K562 (cell line): ENCODE data around the gene TBX1. TPM values are rescaled to one million over a fixed set of nuclear protein-coding genes. Genes with fewer than 3 reads are reported as not detected.

Source experiments
- ATAC-seq: fragments of 200-7000 bp; cut with Tn5 transposase; 3 replicates; pipeline ENCODE4 v1.9.1; 2020; ENCODE audit warnings: moderate library complexity
- BruUV-seq: library from RNA; stranded (reverse); fragments of 400-500 nt; replicated peaks from 2 replicates; lab custom pipeline; 2021; lab: Mats Ljungman, UMichigan
- CTCF ChIA-PET: fragments of 300-600 bp; formaldehyde crosslinking; extraction: SDS; loops from one replicate; lab custom pipeline; 2021; ENCODE audit warnings: low intra/inter-chr PET ratio; lab: Yijun Ruan, JAX
- POLR2A ChIA-PET: fragments of 300-600, 350-650 bp; sonication (Branson Sonifier 250); formaldehyde crosslinking; extraction: SDS; loops from one replicate; lab custom pipeline; 2021; ENCODE audit warnings: antibody characterized with exemption, inconsistent platforms; lab: Yijun Ruan, JAX
- DNase-seq, 4 experiments: peaks; one replicate each; pipeline versions ENCODE4 v3.0.0 to v3.0.0-alpha.2; 2011 to 2018; ENCODE audit warnings: low spot score in 3 of 4, mixed read lengths in 3 of 4; ENCODE audit errors: extremely low read depth in 1 of 4
- FAIRE-seq: peaks from 2 replicates; lab custom pipeline; 2011; peaks lifted over from hg19 to GRCh38; lab: Jason Lieb, UNC
- H2AFZ ChIP-seq: 2 replicates; pipeline ENCODE4 v1.6.0; 2011; ENCODE audit warnings: low read depth, low read length, control low read depth, inconsistent platforms
- H3K27ac ChIP-seq: fragments of 200-600 bp; 3 replicates; pipeline ENCODE4 v1.8.0; 2011; ENCODE audit warnings: low read depth, mild to moderate bottlenecking, control low read depth, inconsistent platforms, low read length, moderate library complexity, mixed read lengths; ENCODE audit errors: extremely low read depth
- H3K27me3 ChIP-seq, 2 experiments: fragments of 300-600 bp in 1 of 2; 2 replicates in 1 of 2; 3 replicates in 1 of 2; pipeline versions ENCODE4 v1.6.0 to v1.8.0; 2011; ENCODE audit warnings: inconsistent platforms in 2 of 2, low read length in 2 of 2, mild to moderate bottlenecking in 1 of 2, mixed read lengths in 1 of 2, moderate library complexity in 1 of 2; ENCODE audit not compliant: control insufficient read depth in 2 of 2, insufficient read depth in 2 of 2
- H3K36me3 ChIP-seq: fragments of 300-600 bp; 3 replicates; pipeline ENCODE4 v1.8.0; 2011; ENCODE audit warnings: mild to moderate bottlenecking, low read length, inconsistent platforms; ENCODE audit not compliant: control insufficient read depth, insufficient read depth
- H3K4me1 ChIP-seq, 2 experiments: fragments of 200-600 bp in 1 of 2; replicated peaks in 1 of 2; 2 replicates in 1 of 2; 3 replicates in 1 of 2; pipeline versions ENCODE4 v1.5.1 to v1.8.0; 2011; ENCODE audit warnings: inconsistent platforms in 2 of 2, low read length in 2 of 2, mild to moderate bottlenecking in 1 of 2, mixed read lengths in 1 of 2, moderate library complexity in 1 of 2; ENCODE audit not compliant: control insufficient read depth in 2 of 2, insufficient read depth in 2 of 2
- H3K4me2 ChIP-seq: 2 replicates; pipeline ENCODE4 v1.6.1; 2011; ENCODE audit warnings: low read length, control low read depth, inconsistent platforms, mixed read lengths; ENCODE audit not compliant: insufficient read depth
- H3K4me3 ChIP-seq: fragments of 200-600 bp; sonication (generic), shearing (Covaris generic); 2 replicates; pipeline ENCODE4 v1.5.1; 2016; ENCODE audit warnings: control low read depth, inconsistent platforms
- H3K79me2 ChIP-seq: fragments of 200-600 bp; 3 replicates; pipeline ENCODE4 v1.8.0; 2011; ENCODE audit warnings: low read length, inconsistent platforms; ENCODE audit not compliant: control insufficient read depth, insufficient read depth
- H3K9ac ChIP-seq, 2 experiments: 2 replicates each; pipeline versions ENCODE4 v1.6.0 to v1.6.1; 2011; ENCODE audit warnings: low read depth in 2 of 2, low read length in 2 of 2, control low read depth in 1 of 2, inconsistent platforms in 1 of 2, mild to moderate bottlenecking in 1 of 2, mixed read lengths in 1 of 2; ENCODE audit not compliant: insufficient read depth in 1 of 2
- H3K9me1 ChIP-seq: one replicate; pipeline ENCODE4 v1.6.0; 2011; ENCODE audit warnings: inconsistent platforms, mild to moderate bottlenecking, low read length, moderate library complexity; ENCODE audit not compliant: control insufficient read depth, insufficient read depth
- H3K9me3 ChIP-seq: replicated peaks from 2 replicates; pipeline ENCODE4 v1.5.1; 2011; ENCODE audit warnings: low read depth, low read length, inconsistent platforms; ENCODE audit not compliant: control insufficient read depth, insufficient read depth
- H4K20me1 ChIP-seq: replicated peaks from 2 replicates; pipeline ENCODE4 v1.6.1; 2011; ENCODE audit warnings: low read length, inconsistent platforms, mixed read lengths; ENCODE audit not compliant: control insufficient read depth, insufficient read depth
- ARNT ChIP-seq, 2 experiments: fragments of 450-650 bp; IDR thresholded peaks; 2 replicates each; pipeline ENCODE4 v1.6.1; 2016; ENCODE audit warnings: mild to moderate bottlenecking in 1 of 2
- CBFB ChIP-seq: sonication (generic); formaldehyde crosslinking; IDR thresholded peaks from 2 replicates; pipeline ENCODE4 v1.4.0; 2020; ENCODE audit warnings: mild to moderate bottlenecking, missing genetic modification reagents
- DNMT1 ChIP-seq: fragments of 450-650 bp; IDR thresholded peaks from 2 replicates; pipeline ENCODE4 v1.6.1; 2016; ENCODE audit warnings: antibody characterized with exemption, mild to moderate bottlenecking
- NR2C1 ChIP-seq, 2 experiments: fragments of 450-650 bp; IDR thresholded peaks; 2 replicates each; pipeline ENCODE4 v1.6.1; 2017; ENCODE audit warnings: mild to moderate bottlenecking in 2 of 2, antibody characterized with exemption in 1 of 2, inconsistent platforms in 1 of 2, missing compliant biosample characterization in 1 of 2, missing genetic modification characterization in 1 of 2
- PHB ChIP-seq: fragments of 250-450 bp; sonication (Bioruptor Pico); IDR thresholded peaks from 2 replicates; pipeline ENCODE4 v1.5.0; 2021
- SAP30 ChIP-seq: fragments of 200-600 bp; sonication (generic); IDR thresholded peaks from 2 replicates; pipeline ENCODE4 v1.6.1; 2012; ENCODE audit warnings: borderline replicate concordance, low read depth, mild to moderate bottlenecking, moderate library complexity, low read length, control low read depth, inconsistent platforms; ENCODE audit not compliant: insufficient read depth, poor library complexity, severe bottlenecking
- WGBS: fragments of 100-300 bp; shearing (Covaris generic); methylation state at CpG from one replicate; pipeline ENCODE4 v1.1.6; 2016; ENCODE audit warnings: low coverage, mixed read lengths; ENCODE audit not compliant: insufficient coverage; ENCODE audit errors: missing lambda C conversion rate; 5-methylcytosine and 5-hydroxymethylcytosine counted together
- in situ Hi-C: fragments of 300-500 bp; cut with MboI; formaldehyde crosslinking; loops from 4 replicates; pipeline ENCODE4 v1.15.0; 2018; ENCODE audit warnings: inconsistent platforms, mixed read lengths
- intact Hi-C: fragments of 100-400 bp; cut with micrococcal nuclease; formaldehyde crosslinking; loops from 2 replicates; pipeline ENCODE4 v1.14.2; 2022
- polyA plus RNA-seq, 8 experiments: library from polyadenylated mRNA; depleted of rRNA in 4 of 8; stranded (reverse) in 5 of 8; unstranded in 3 of 8; fragments of >200 nt; fragmentation: Nextera tagmentation in 2 of 8; fragmentation: Illumina TruSeq in 1 of 8; extraction: Ambion mirVana in 2 of 8; extraction: Trizol in 1 of 8; gene quantifications; 2 replicates each; pipeline versions ENCODE4 v1.2.1 to v1.2.3, GENCODE V29; 2011 to 2014; ENCODE audit warnings: inconsistent platforms in 1 of 8, missing spikeins in 1 of 8
- total RNA-seq, 7 experiments: library from RNA; depleted of rRNA in 6 of 7; stranded (reverse); fragments of >200 nt in 6 of 7; fragmentation: Illumina TruSeq in 2 of 7; extraction: Trizol in 2 of 7; gene quantifications; 2 replicates each; pipeline versions ENCODE4 v1.2.1 to v1.2.3, GENCODE V29; 2011 to 2021; ENCODE audit warnings: low replicate concordance in 1 of 7
- TF ChIP-seq, protein P1 (sequence below): fragments of 250-450 bp; sonication (Bioruptor Pico); IDR thresholded peaks from 2 replicates; pipeline ENCODE4 v1.4.0; 2020
- TF ChIP-seq, protein P2 (sequence below): fragments of 450-650 bp; conservative IDR thresholded peaks from 2 replicates; pipeline ENCODE4 v1.6.1; 2016; ENCODE audit warnings: missing genetic modification characterization, low read depth, mild to moderate bottlenecking, control low read depth, missing compliant biosample characterization
- TF ChIP-seq, protein P3 (sequence below): fragments of 150-350 bp; IDR thresholded peaks from 2 replicates; pipeline ENCODE4 v1.6.1; 2014; ENCODE audit warnings: low read depth, mild to moderate bottlenecking, low read length, borderline replicate concordance
- TF ChIP-seq, protein P4 (sequence below): fragments of 250-450 bp; sonication (Bioruptor Pico); IDR thresholded peaks from 2 replicates; pipeline ENCODE4 v1.8.0; 2021; ENCODE audit warnings: moderate library complexity, mild to moderate bottlenecking, inconsistent platforms

TBX1 gene
- total and polyA plus RNA-seq, 9 of the 15 experiments (the other 6 are each of a cell fraction or from before 2014, with no cell fraction given), result 0.07 to 35.0 (median 3.9) TPM

DNA sequence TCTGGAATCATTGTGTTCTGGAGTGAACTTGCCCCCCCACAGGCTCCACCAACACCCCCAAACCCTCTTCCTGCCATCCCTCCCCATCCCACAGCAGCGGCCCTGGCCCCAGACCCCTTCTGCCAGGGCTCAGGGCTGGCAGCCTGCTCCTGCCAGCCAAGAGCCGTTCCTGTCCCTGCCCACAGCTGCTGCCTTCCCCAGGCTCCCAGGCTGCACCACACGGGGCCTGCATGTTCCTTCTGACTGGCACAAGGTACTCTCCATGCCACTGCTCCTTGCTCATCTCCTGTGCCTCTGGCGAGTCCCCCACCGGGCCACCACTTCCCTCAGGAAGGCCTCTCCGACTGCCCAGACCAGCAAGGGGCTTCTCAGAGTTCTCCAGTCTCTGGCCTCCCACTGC lies 32.3 kb upstream of the TBX1 start:
- Histone ChIP-seq H3K36me3 (peaks cover 7% of the 10 kb centered on the region), H3K79me2 (peaks cover 15% of the 10 kb centered on the region; the same call in 2 of the 3 replicates), H3K9me3 (0 out of 2 replicates have a peak, but pooled peaks cover 2% of the 10 kb centered on the region), H3K4me2 (no peak overlapping the region), H3K9me1 (peaks cover 2% of the 10 kb centered on the region), H3K27ac (no peak overlapping the region), H3K27me3 (no peaks in the 10 kb centered on the region; a peak in 1 of 5 replicates), H3K9ac (peak overlapping the region in 1 of 2 experiments; percentile 72; a peak in 1 of 4 replicates), H2AFZ (no peak overlapping the region), H3K4me1 (peaks cover 20 to 75% of the 10 kb centered on the region in 2 experiments), H3K4me3 (no peak overlapping the region), H4K20me1 (peaks cover 12% of the 10 kb centered on the region; the same call in 1 of the 2 replicates)
- BruUV-seq, result no TSS peak
- ChIA-PET POLR2A (interaction anchor here (0.6 to 0.8 kb wide), 2 partner anchors 16 to 213 kb away, joined by 3 read pairs; partner anchors contain the start of genes COMT and TXNRD2), CTCF (interaction anchor here (0.6 to 5.6 kb wide), 3 partner anchors 98 to 220 kb away, joined by 4 to 156 read pairs (median 4); no protein-coding TSS in a partner anchor)
- in situ Hi-C loops, result loop anchor here (10.0 kb wide), 1 partner anchor 387 kb away; the partner anchor contains the start of genes RANBP1 and TRMT2A
- FAIRE-seq, result no peak
- intact Hi-C loops, result no loop called here
- no peak for ATAC-seq
- no peak for DNase-seq
- 73% methylated on average over 6 of the region's 6 CpGs for WGBS
- TF ChIP-seq SAP30, result no peak
- no peak for TF ChIP-seq CBFB (CRISPR knock-in tag)
- TF ChIP-seq DNMT1, result no peak
- TF ChIP-seq, protein P1, sequence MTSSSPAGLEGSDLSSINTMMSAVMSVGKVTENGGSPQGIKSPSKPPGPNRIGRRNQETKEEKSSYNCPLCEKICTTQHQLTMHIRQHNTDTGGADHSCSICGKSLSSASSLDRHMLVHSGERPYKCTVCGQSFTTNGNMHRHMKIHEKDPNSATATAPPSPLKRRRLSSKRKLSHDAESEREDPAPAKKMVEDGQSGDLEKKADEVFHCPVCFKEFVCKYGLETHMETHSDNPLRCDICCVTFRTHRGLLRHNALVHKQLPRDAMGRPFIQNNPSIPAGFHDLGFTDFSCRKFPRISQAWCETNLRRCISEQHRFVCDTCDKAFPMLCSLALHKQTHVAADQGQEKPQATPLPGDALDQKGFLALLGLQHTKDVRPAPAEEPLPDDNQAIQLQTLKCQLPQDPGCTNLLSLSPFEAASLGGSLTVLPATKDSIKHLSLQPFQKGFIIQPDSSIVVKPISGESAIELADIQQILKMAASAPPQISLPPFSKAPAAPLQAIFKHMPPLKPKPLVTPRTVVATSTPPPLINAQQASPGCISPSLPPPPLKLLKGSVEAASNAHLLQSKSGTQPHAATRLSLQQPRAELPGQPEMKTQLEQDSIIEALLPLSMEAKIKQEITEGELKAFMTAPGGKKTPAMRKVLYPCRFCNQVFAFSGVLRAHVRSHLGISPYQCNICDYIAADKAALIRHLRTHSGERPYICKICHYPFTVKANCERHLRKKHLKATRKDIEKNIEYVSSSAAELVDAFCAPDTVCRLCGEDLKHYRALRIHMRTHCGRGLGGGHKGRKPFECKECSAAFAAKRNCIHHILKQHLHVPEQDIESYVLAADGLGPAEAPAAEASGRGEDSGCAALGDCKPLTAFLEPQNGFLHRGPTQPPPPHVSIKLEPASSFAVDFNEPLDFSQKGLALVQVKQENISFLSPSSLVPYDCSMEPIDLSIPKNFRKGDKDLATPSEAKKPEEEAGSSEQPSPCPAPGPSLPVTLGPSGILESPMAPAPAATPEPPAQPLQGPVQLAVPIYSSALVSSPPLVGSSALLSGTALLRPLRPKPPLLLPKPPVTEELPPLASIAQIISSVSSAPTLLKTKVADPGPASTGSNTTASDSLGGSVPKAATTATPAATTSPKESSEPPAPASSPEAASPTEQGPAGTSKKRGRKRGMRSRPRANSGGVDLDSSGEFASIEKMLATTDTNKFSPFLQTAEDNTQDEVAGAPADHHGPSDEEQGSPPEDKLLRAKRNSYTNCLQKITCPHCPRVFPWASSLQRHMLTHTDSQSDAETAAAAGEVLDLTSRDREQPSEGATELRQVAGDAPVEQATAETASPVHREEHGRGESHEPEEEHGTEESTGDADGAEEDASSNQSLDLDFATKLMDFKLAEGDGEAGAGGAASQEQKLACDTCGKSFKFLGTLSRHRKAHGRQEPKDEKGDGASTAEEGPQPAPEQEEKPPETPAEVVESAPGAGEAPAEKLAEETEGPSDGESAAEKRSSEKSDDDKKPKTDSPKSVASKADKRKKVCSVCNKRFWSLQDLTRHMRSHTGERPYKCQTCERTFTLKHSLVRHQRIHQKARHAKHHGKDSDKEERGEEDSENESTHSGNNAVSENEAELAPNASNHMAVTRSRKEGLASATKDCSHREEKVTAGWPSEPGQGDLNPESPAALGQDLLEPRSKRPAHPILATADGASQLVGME (CRISPR knock-in tag), result peak; percentile 73; the same call in 1 of the 2 replicates
- no peak for TF ChIP-seq ARNT (IDR thresholded peaks at IDR 0.05)
- TF ChIP-seq, protein P2, sequence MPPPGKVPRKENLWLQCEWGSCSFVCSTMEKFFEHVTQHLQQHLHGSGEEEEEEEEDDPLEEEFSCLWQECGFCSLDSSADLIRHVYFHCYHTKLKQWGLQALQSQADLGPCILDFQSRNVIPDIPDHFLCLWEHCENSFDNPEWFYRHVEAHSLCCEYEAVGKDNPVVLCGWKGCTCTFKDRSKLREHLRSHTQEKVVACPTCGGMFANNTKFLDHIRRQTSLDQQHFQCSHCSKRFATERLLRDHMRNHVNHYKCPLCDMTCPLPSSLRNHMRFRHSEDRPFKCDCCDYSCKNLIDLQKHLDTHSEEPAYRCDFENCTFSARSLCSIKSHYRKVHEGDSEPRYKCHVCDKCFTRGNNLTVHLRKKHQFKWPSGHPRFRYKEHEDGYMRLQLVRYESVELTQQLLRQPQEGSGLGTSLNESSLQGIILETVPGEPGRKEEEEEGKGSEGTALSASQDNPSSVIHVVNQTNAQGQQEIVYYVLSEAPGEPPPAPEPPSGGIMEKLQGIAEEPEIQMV, result no peak
- TF ChIP-seq, protein P3, sequence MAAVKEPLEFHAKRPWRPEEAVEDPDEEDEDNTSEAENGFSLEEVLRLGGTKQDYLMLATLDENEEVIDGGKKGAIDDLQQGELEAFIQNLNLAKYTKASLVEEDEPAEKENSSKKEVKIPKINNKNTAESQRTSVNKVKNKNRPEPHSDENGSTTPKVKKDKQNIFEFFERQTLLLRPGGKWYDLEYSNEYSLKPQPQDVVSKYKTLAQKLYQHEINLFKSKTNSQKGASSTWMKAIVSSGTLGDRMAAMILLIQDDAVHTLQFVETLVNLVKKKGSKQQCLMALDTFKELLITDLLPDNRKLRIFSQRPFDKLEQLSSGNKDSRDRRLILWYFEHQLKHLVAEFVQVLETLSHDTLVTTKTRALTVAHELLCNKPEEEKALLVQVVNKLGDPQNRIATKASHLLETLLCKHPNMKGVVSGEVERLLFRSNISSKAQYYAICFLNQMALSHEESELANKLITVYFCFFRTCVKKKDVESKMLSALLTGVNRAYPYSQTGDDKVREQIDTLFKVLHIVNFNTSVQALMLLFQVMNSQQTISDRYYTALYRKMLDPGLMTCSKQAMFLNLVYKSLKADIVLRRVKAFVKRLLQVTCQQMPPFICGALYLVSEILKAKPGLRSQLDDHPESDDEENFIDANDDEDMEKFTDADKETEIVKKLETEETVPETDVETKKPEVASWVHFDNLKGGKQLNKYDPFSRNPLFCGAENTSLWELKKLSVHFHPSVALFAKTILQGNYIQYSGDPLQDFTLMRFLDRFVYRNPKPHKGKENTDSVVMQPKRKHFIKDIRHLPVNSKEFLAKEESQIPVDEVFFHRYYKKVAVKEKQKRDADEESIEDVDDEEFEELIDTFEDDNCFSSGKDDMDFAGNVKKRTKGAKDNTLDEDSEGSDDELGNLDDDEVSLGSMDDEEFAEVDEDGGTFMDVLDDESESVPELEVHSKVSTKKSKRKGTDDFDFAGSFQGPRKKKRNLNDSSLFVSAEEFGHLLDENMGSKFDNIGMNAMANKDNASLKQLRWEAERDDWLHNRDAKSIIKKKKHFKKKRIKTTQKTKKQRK, result no peak
- TF ChIP-seq NR2C1 (IDR thresholded peaks at IDR 0.05), result no peak
- TF ChIP-seq NR2C1 (tag; IDR thresholded peaks at IDR 0.05), result no peak
- no peak for TF ChIP-seq PHB (CRISPR knock-in tag)
- TF ChIP-seq, protein P4, sequence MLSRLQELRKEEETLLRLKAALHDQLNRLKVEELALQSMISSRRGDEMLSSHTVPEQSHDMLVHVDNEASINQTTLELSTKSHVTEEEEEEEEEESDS (CRISPR knock-in tag), result no peak
